ENCODE data around the gene RTN4R.
"Not testable (repeated sequence)": the region's sequence is repeated elsewhere in the genome, so short reads cannot be mapped to it uniquely, and the experiment has no call there.

- TF ChIP-seq ZNF425 (CRISPR knock-in tag; conservative IDR thresholded peaks at IDR 0.05); FOXJ3 (CRISPR knock-in tag; IDR thresholded peaks at IDR 0.05; ENCODE audit: borderline replicate concordance); GTF2I (CRISPR knock-in tag; conservative IDR thresholded peaks at IDR 0.05); SP1 (CRISPR knock-in tag; conservative IDR thresholded peaks at IDR 0.05); ATF1 (CRISPR knock-in tag; IDR thresholded peaks at IDR 0.05); E2F4 (CRISPR knock-in tag; IDR thresholded peaks at IDR 0.05; ENCODE audit: borderline replicate concordance, low read depth); CREM (CRISPR knock-in tag; IDR thresholded peaks at IDR 0.05); CREB1 (CRISPR knock-in tag; IDR thresholded peaks at IDR 0.05); PREB (CRISPR knock-in tag; IDR thresholded peaks at IDR 0.05; ENCODE audit: borderline replicate concordance); ZNF138 (CRISPR knock-in tag; conservative IDR thresholded peaks at IDR 0.05): not testable (repeated sequence)
- TF ChIP-seq, protein P1, sequence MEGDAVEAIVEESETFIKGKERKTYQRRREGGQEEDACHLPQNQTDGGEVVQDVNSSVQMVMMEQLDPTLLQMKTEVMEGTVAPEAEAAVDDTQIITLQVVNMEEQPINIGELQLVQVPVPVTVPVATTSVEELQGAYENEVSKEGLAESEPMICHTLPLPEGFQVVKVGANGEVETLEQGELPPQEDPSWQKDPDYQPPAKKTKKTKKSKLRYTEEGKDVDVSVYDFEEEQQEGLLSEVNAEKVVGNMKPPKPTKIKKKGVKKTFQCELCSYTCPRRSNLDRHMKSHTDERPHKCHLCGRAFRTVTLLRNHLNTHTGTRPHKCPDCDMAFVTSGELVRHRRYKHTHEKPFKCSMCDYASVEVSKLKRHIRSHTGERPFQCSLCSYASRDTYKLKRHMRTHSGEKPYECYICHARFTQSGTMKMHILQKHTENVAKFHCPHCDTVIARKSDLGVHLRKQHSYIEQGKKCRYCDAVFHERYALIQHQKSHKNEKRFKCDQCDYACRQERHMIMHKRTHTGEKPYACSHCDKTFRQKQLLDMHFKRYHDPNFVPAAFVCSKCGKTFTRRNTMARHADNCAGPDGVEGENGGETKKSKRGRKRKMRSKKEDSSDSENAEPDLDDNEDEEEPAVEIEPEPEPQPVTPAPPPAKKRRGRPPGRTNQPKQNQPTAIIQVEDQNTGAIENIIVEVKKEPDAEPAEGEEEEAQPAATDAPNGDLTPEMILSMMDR (IDR thresholded peaks at IDR 0.05): not testable (repeated sequence)
Measured at GRCh38 chr22:20277936-20278635, 10.0 kb upstream of the RTN4R start.

Measured in WTC11 (cell line).